Muscle of back (tissue), 13 donors: Measurements from ENCODE around the gene MMP25. TPM values are rescaled to one million over a fixed set of nuclear protein-coding genes. Genes with fewer than 3 reads are reported as not detected.

ENCODE experiments used
- DNase-seq, 3 donors: peaks; one replicate each; pipeline versions ENCODE4 v3.0.0 to v3.0.0-alpha.2; 2013
- long read RNA-seq, 9 donors: transcript quantifications; one replicate each; lab custom pipeline, GENCODE V29; 2026
- polyA plus RNA-seq, 10 donors: library from polyadenylated mRNA; unstranded; fragments of 120-200 nt; gene quantifications; one replicate each; pipeline ENCODE4 v1.2.1, GENCODE V29; 2013; ENCODE audit not compliant: insufficient read length in 10 of 10

MMP25 gene
- 1 to 10 TPM; 1.1 to 3.0 (median 1.8) TPM for polyA plus RNA-seq
- long read RNA-seq, donor 1, result 0 reads
- long read RNA-seq, donor 2, result 0 reads
- long read RNA-seq, donor 3, result 0 reads
- long read RNA-seq, donor 4, result 0 reads
- long read RNA-seq, donor 5, result 0 reads
- long read RNA-seq, donor 6, result 0 reads
- long read RNA-seq, donor 7, result 0 reads
- long read RNA-seq, donor 8, result 0 reads
- long read RNA-seq, donor 9, result 0 reads

- DNase-seq, result peak in 1 of 3 donors; percentile 69
Observed at GRCh38 chr16:3045758-3046640, at the start of gene MMP25. TSS of gene MMP25 (plus strand) at chr16:3046561. CDS start at chr16:3046918, 357 bp downstream.

- DNase-seq, result no peak
Observed at GRCh38 chr16:2999929-3000328, 46.4 kb upstream of the MMP25 start.

GRCh38 chr16:3000540-3000939 is 45.8 kb upstream of the MMP25 start:
- DNase-seq, result no peak

GRCh38 chr16:3001316-3001715 is 45.0 kb upstream of the MMP25 start:
- no peak for DNase-seq

- DNase-seq, result peak; percentile 97 to 98 (median 97)
Observed at GRCh38 chr16:3003582-3004270, 42.6 kb upstream of the MMP25 start.

GRCh38 chr16:3004319-3004718 is 42.0 kb upstream of the MMP25 start:
- DNase-seq, result no peak

GRCh38 chr16:3004781-3005284 is 41.5 kb upstream of the MMP25 start:
- DNase-seq, result peak in 1 of 3 donors; percentile 14

- DNase-seq, result peak in 1 of 3 donors; percentile 14
Observed at GRCh38 chr16:3007059-3007956, 39.1 kb upstream of the MMP25 start.

GRCh38 chr16:3007957-3008689 is 38.2 kb upstream of the MMP25 start:
- DNase-seq, result no peak

GRCh38 chr16:3008690-3009037 is 37.7 kb upstream of the MMP25 start:
- no peak for DNase-seq

GRCh38 chr16:3009568-3010390 is 36.6 kb upstream of the MMP25 start:
- no peak for DNase-seq

GRCh38 chr16:3010510-3010909 is 35.9 kb upstream of the MMP25 start:
- DNase-seq, result no peak

- no peak for DNase-seq
Observed at GRCh38 chr16:3012246-3012645, 34.1 kb upstream of the MMP25 start.

GRCh38 chr16:3012828-3013420 is 33.4 kb upstream of the MMP25 start, which contains the start of gene CLDN9:
TSS of gene CLDN9 (plus strand) at chr16:3012923. CDS start at chr16:3013363, 440 bp downstream.
- DNase-seq, result no peak

- no peak for DNase-seq
Observed at GRCh38 chr16:3013491-3013951, 32.8 kb upstream of the MMP25 start.

- no peak for DNase-seq
Observed at GRCh38 chr16:3013998-3014690, 32.2 kb upstream of the MMP25 start.

- DNase-seq, result no peak
Observed at GRCh38 chr16:3014971-3015370, 31.4 kb upstream of the MMP25 start.

GRCh38 chr16:3015865-3016521 is 30.4 kb upstream of the MMP25 start:
- no peak for DNase-seq
